ENCODE measurements around the gene FAM13A.

DNA sequence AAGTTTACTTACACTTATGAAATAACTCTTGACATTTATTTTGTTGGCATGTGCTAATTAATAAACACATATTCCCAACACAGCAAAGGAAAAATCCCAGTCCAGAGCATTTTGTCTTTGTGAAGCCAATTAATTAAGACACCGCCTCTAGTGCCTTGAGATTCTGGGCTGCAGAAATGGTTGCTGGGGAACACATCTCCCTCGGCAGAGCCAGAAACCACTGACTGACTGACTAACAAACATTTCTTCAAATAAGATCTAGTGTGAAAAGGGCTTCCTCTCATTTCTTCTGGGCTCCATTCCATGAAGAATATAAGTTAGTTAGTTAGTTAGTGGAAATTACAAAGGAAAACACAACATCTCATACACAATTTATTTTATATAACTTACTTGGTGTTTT lies 331.0 kb downstream of the FAM13A start:
- TF ChIP-seq POLR2A (IDR thresholded peaks at IDR 0.05; ENCODE audit: low read depth, low read length) (no peak), POLR2AphosphoS5 (IDR thresholded peaks at IDR 0.05; ENCODE audit: low read depth, low read length) (no peak), PAX5 (IDR thresholded peaks at IDR 0.05; ENCODE audit: insufficient read depth, low read length, severe bottlenecking) (no peak), POU2F2 (IDR thresholded peaks at IDR 0.05; ENCODE audit: low read depth, low read length) (no peak), SPI1 (IDR thresholded peaks at IDR 0.05; ENCODE audit: low read depth, low read length) (no peak), TAF1 (IDR thresholded peaks at IDR 0.05; ENCODE audit: low read depth, low read length) (no peak)

All from GM12891 (cell line).